ENCODE measurements around the gene GNB3. TPM values are rescaled to one million over a fixed set of nuclear protein-coding genes. Genes with fewer than 3 reads are reported as not detected.
A peak's percentile ranks its signal among the peaks of the same experiment; 100 is the strongest.

The GNB3 gene
- polyA plus RNA-seq, 1 of the 3 experiments (the other 2 are of a cell fraction), result 12.9 TPM

DNA sequence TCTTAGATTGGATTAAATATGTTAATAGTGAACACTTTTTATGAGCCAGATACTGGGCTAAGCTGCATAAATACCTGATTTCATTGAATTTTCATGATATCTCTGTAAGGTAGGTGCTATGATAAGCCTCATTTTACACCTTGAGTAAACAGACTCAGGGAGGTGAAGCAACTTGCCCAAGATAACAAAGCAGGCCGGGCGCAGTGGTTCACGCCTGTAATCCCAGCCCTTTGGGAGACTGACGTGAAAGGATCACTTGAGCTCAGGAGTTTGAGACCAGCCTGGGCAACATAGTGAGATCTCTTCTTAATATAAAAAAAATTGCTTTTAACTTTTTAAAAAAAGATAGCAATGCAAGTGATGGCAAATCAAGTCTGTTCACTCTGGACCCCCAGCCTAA is 1.4 kb downstream of the GNB3 start:
- H4K20me1 ChIP-seq (ENCODE audit: insufficient read depth), result no peaks in the 10 kb centered on the region
- ChIA-PET POLR2A (interaction anchor here (3.4 to 4.2 kb wide), 2 partner anchors 10 to 30 kb away, joined by 9 to 22 read pairs; partner anchors contain the start of genes CDCA3, SPSB2 and USP5), CTCF (interaction anchor here (1.1 to 19.4 kb wide), 5 partner anchors 9 to 96 kb away, joined by 3 to 225 read pairs (median 5); partner anchors contain the start of genes CDCA3, P3H3 and SPSB2)
- no peak for TF ChIP-seq TAF1 (IDR thresholded peaks at IDR 0.05; ENCODE audit: borderline replicate concordance, low read depth, low read length)
- no peak for TF ChIP-seq SIN3A (IDR thresholded peaks at IDR 0.05; ENCODE audit: borderline replicate concordance, low read depth, low read length)
- TF ChIP-seq, protein P1, sequence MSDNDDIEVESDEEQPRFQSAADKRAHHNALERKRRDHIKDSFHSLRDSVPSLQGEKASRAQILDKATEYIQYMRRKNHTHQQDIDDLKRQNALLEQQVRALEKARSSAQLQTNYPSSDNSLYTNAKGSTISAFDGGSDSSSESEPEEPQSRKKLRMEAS (IDR thresholded peaks at IDR 0.05; ENCODE audit: low read depth), result no peak
- no peak for TF ChIP-seq FOXM1 (IDR thresholded peaks at IDR 0.05; ENCODE audit: low read depth)
- no peak for TF ChIP-seq RCOR1 (IDR thresholded peaks at IDR 0.05; ENCODE audit: low read length)
- TF ChIP-seq, protein P2, sequence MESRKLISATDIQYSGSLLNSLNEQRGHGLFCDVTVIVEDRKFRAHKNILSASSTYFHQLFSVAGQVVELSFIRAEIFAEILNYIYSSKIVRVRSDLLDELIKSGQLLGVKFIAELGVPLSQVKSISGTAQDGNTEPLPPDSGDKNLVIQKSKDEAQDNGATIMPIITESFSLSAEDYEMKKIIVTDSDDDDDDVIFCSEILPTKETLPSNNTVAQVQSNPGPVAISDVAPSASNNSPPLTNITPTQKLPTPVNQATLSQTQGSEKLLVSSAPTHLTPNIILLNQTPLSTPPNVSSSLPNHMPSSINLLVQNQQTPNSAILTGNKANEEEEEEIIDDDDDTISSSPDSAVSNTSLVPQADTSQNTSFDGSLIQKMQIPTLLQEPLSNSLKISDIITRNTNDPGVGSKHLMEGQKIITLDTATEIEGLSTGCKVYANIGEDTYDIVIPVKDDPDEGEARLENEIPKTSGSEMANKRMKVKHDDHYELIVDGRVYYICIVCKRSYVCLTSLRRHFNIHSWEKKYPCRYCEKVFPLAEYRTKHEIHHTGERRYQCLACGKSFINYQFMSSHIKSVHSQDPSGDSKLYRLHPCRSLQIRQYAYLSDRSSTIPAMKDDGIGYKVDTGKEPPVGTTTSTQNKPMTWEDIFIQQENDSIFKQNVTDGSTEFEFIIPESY (IDR thresholded peaks at IDR 0.05; ENCODE audit: borderline replicate concordance, low read depth), result no peak
- TF ChIP-seq POLR2AphosphoS5 (IDR thresholded peaks at IDR 0.05; ENCODE audit: low read depth, low read length), result no peak
- no peak for TF ChIP-seq EZH2phosphoT487 (IDR thresholded peaks at IDR 0.05; ENCODE audit: borderline replicate concordance, low read depth)
- TF ChIP-seq JUND (IDR thresholded peaks at IDR 0.05), result no peak
- no peak for TF ChIP-seq RXRA (IDR thresholded peaks at IDR 0.05; ENCODE audit: borderline replicate concordance, low read depth)
- TF ChIP-seq, protein P3, sequence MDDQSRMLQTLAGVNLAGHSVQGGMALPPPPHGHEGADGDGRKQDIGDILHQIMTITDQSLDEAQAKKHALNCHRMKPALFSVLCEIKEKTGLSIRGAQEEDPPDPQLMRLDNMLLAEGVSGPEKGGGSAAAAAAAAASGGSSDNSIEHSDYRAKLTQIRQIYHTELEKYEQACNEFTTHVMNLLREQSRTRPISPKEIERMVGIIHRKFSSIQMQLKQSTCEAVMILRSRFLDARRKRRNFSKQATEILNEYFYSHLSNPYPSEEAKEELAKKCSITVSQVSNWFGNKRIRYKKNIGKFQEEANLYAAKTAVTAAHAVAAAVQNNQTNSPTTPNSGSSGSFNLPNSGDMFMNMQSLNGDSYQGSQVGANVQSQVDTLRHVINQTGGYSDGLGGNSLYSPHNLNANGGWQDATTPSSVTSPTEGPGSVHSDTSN (IDR thresholded peaks at IDR 0.05), result no peak
- no peak for TF ChIP-seq GABPA (IDR thresholded peaks at IDR 0.05; ENCODE audit: low read depth)
- no peaks in the 10 kb centered on the region for H3K9me3 ChIP-seq
- no peaks in the 10 kb centered on the region for H3K4me1 ChIP-seq (ENCODE audit: control insufficient read depth in 1 of 2, insufficient read depth in 2 of 2, low read depth in 1 of 2, low read length in 1 of 2)
- no peak overlapping the region for H3K4me2 ChIP-seq
- H2AFZ ChIP-seq (ENCODE audit: low read depth), result no peak overlapping the region
- H3K79me2 ChIP-seq (ENCODE audit: insufficient read depth), result no peaks in the 10 kb centered on the region
- H3K9me2 ChIP-seq, result no peaks in the 10 kb centered on the region
- DNase-seq, result no peak
- H3K4me3 ChIP-seq (ENCODE audit: low read depth in 2 of 2, low read length in 1 of 2), result no peak overlapping the region
- H3K27me3 ChIP-seq (ENCODE audit: insufficient read depth), result no peaks in the 10 kb centered on the region
- H3F3A ChIP-seq (replicated peaks; ENCODE audit: insufficient read depth), result peaks cover 8% of the 10 kb centered on the region
- 97% methylated on average over 4 of the region's 4 CpGs for WGBS (ENCODE audit: low lambda C conversion rate)
- peaks cover 30 to 70% of the 10 kb centered on the region in 2 experiments for H3K36me3 ChIP-seq (replicated peaks in 1 of 2; ENCODE audit: control insufficient read depth in 1 of 2, insufficient read depth in 2 of 2, low read length in 1 of 2)
- no peak overlapping the region for H3K9ac ChIP-seq
- H3K27ac ChIP-seq (ENCODE audit: low read depth in 2 of 2, low read length in 1 of 2), result no peak overlapping the region

DNA sequence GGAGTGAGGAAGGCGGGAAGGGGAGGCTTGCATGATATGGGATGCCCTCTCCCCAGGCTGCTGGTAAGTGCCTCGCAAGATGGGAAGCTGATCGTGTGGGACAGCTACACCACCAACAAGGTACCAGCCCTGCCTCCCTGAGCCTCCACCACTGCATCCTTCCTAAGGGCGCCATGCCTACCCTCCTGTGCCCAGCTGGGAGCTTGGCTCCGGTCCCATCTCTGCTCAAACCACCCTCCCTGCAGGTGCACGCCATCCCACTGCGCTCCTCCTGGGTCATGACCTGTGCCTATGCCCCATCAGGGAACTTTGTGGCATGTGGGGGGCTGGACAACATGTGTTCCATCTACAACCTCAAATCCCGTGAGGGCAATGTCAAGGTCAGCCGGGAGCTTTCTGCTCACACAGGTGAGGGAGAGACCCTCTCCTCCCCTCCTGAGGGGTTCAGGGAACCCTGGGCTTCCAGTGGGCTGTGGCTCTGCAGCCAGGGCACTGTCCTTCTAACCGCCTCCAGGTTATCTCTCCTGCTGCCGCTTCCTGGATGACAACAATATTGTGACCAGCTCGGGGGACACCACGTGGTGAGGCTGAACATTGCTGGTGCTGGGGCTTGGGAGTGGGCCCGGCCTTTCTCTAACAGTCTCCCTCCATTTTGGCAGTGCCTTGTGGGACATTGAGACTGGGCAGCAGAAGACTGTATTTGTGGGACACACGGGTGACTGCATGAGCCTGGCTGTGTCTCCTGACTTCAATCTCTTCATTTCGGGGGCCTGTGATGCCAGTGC is 2.6 kb downstream of the GNB3 start:
- no peaks in the 10 kb centered on the region for H3K27me3 ChIP-seq (ENCODE audit: insufficient read depth)
- no peak overlapping the region for H3K4me2 ChIP-seq
- no peaks in the 10 kb centered on the region for H3K4me1 ChIP-seq (ENCODE audit: control insufficient read depth in 1 of 2, insufficient read depth in 2 of 2, low read depth in 1 of 2, low read length in 1 of 2)
- H4K20me1 ChIP-seq (ENCODE audit: insufficient read depth), result no peaks in the 10 kb centered on the region
- no peaks in the 10 kb centered on the region for H3K9me2 ChIP-seq
- no peak overlapping the region for H2AFZ ChIP-seq (ENCODE audit: low read depth)
- no peak for TF ChIP-seq SIN3A (IDR thresholded peaks at IDR 0.05; ENCODE audit: borderline replicate concordance, low read depth, low read length)
- TF ChIP-seq, protein P4, sequence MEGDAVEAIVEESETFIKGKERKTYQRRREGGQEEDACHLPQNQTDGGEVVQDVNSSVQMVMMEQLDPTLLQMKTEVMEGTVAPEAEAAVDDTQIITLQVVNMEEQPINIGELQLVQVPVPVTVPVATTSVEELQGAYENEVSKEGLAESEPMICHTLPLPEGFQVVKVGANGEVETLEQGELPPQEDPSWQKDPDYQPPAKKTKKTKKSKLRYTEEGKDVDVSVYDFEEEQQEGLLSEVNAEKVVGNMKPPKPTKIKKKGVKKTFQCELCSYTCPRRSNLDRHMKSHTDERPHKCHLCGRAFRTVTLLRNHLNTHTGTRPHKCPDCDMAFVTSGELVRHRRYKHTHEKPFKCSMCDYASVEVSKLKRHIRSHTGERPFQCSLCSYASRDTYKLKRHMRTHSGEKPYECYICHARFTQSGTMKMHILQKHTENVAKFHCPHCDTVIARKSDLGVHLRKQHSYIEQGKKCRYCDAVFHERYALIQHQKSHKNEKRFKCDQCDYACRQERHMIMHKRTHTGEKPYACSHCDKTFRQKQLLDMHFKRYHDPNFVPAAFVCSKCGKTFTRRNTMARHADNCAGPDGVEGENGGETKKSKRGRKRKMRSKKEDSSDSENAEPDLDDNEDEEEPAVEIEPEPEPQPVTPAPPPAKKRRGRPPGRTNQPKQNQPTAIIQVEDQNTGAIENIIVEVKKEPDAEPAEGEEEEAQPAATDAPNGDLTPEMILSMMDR (IDR thresholded peaks at IDR 0.05), result no peak
- H3K79me2 ChIP-seq (ENCODE audit: insufficient read depth), result peaks cover 10% of the 10 kb centered on the region; the same call in 1 of the 2 replicates
- DNase-seq, result peak; percentile 53
- H3K27ac ChIP-seq (ENCODE audit: low read depth in 2 of 2, low read length in 1 of 2), result no peak overlapping the region
- 87% methylated on average over 11 of the region's 16 CpGs for WGBS (ENCODE audit: low lambda C conversion rate)
- ChIA-PET CTCF (interaction anchor here (1.3 to 19.4 kb wide), 7 partner anchors 13 to 90 kb away, joined by 3 to 225 read pairs (median 7); partner anchors contain the start of genes MLF2, P3H3, SPSB2 and TPI1), POLR2A (interaction anchor here (0.7 to 4.2 kb wide), 2 partner anchors 9 to 48 kb away, joined by 3 to 22 read pairs; partner anchors contain the start of genes CDCA3 and USP5)
- no peak overlapping the region for H3K9ac ChIP-seq
- peaks cover 11% of the 10 kb centered on the region for H3F3A ChIP-seq (replicated peaks; ENCODE audit: insufficient read depth)
- H3K4me3 ChIP-seq (ENCODE audit: low read depth in 2 of 2, low read length in 1 of 2), result no peak overlapping the region
- H3K36me3 ChIP-seq (replicated peaks in 1 of 2; ENCODE audit: control insufficient read depth in 1 of 2, insufficient read depth in 2 of 2, low read length in 1 of 2), result peaks cover 30 to 61% of the 10 kb centered on the region in 2 experiments
- no peaks in the 10 kb centered on the region for H3K9me3 ChIP-seq

All from SK-N-SH (cell line).